Globus pallidus (tissue), 1 donor: ENCODE data around the gene LTBR.
A peak's percentile ranks its signal among the peaks of the same experiment; 100 is the strongest.

Source experiments
- DNase-seq: peaks from one replicate; pipeline ENCODE4 v3.0.0-alpha.2; 2015; ENCODE audit warnings: low spot score

LTBR gene

GRCh38 chr12:6384499-6385436 is 806 bp downstream of the LTBR start:
- no peak for DNase-seq

GRCh38 chr12:6386038-6386437 is 2.1 kb downstream of the LTBR start:
- no peak for DNase-seq

- no peak for DNase-seq
Measured at GRCh38 chr12:6386491-6386890, 2.5 kb downstream of the LTBR start.

- DNase-seq = no peak
Measured at GRCh38 chr12:6387541-6387940, 3.6 kb downstream of the LTBR start.

GRCh38 chr12:6390084-6390799 is 6.3 kb downstream of the LTBR start:
- no peak for DNase-seq

- no peak for DNase-seq
Measured at GRCh38 chr12:6391013-6391412, 7.1 kb downstream of the LTBR start.

GRCh38 chr12:6392504-6392903 is 8.5 kb downstream of the LTBR start:
- DNase-seq = no peak

GRCh38 chr12:6393109-6393508 is 9.1 kb downstream of the LTBR start:
- DNase-seq = no peak

- DNase-seq = peak; percentile 40
Measured at GRCh38 chr12:6394398-6394797, 10.4 kb downstream of the LTBR start.

- DNase-seq = no peak
Measured at GRCh38 chr12:6396031-6396430, 12.1 kb downstream of the LTBR start.

GRCh38 chr12:6399884-6400644 is 16.1 kb downstream of the LTBR start:
- DNase-seq = no peak

GRCh38 chr12:6404390-6404789 is 20.4 kb downstream of the LTBR start:
- no peak for DNase-seq

- DNase-seq = no peak
Measured at GRCh38 chr12:6405963-6406362, 22.0 kb downstream of the LTBR start.

- DNase-seq = no peak
Measured at GRCh38 chr12:6407236-6407954, 23.4 kb downstream of the LTBR start.

GRCh38 chr12:6416596-6416995 is 32.6 kb downstream of the LTBR start:
- peak; percentile 37 for DNase-seq

GRCh38 chr12:6418796-6419195 is 34.8 kb downstream of the LTBR start:
- no peak for DNase-seq

GRCh38 chr12:6420364-6420763 is 36.4 kb downstream of the LTBR start:
- no peak for DNase-seq

- peak; percentile 88 for DNase-seq
Measured at GRCh38 chr12:6423267-6424007, 39.5 kb downstream of the LTBR start.

GRCh38 chr12:6424008-6424347 is 40.0 kb downstream of the LTBR start:
- DNase-seq = no peak

GRCh38 chr12:6424866-6425265 is 40.9 kb downstream of the LTBR start:
- no peak for DNase-seq
